ENCODE data around the gene SYN1.

DNA sequence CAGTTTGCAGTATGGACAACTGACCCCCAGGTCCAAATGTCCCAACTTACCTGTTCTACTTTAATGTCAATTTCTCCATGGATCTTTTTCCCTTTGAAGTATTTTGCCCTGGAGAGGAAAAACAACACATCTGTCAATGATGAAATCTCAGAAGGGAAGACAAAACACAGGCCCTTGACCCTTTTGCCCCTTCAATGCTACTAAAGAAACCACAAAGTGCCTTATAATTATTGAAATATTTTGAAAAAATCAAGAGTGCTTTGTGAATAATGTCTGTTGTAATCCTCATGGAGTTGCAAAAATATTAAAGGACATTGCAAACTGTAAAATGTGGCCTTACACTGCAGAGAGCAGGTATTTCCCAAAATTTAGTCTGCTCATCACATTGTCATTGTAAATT is 12.6 kb downstream of the SYN1 start:
- no peak for TF ChIP-seq FOXM1 (IDR thresholded peaks at IDR 0.05; ENCODE audit: borderline replicate concordance, low read depth)
- TF ChIP-seq EP300 (IDR thresholded peaks at IDR 0.05; ENCODE audit: borderline replicate concordance) = no peak
- no peak for TF ChIP-seq RAD21 (IDR thresholded peaks at IDR 0.05; ENCODE audit: low read depth)
- TF ChIP-seq, protein P1, sequence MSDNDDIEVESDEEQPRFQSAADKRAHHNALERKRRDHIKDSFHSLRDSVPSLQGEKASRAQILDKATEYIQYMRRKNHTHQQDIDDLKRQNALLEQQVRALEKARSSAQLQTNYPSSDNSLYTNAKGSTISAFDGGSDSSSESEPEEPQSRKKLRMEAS (IDR thresholded peaks at IDR 0.05) = no peak
- TF ChIP-seq TEAD4 (IDR thresholded peaks at IDR 0.05) = no peak
- TF ChIP-seq, protein P2, sequence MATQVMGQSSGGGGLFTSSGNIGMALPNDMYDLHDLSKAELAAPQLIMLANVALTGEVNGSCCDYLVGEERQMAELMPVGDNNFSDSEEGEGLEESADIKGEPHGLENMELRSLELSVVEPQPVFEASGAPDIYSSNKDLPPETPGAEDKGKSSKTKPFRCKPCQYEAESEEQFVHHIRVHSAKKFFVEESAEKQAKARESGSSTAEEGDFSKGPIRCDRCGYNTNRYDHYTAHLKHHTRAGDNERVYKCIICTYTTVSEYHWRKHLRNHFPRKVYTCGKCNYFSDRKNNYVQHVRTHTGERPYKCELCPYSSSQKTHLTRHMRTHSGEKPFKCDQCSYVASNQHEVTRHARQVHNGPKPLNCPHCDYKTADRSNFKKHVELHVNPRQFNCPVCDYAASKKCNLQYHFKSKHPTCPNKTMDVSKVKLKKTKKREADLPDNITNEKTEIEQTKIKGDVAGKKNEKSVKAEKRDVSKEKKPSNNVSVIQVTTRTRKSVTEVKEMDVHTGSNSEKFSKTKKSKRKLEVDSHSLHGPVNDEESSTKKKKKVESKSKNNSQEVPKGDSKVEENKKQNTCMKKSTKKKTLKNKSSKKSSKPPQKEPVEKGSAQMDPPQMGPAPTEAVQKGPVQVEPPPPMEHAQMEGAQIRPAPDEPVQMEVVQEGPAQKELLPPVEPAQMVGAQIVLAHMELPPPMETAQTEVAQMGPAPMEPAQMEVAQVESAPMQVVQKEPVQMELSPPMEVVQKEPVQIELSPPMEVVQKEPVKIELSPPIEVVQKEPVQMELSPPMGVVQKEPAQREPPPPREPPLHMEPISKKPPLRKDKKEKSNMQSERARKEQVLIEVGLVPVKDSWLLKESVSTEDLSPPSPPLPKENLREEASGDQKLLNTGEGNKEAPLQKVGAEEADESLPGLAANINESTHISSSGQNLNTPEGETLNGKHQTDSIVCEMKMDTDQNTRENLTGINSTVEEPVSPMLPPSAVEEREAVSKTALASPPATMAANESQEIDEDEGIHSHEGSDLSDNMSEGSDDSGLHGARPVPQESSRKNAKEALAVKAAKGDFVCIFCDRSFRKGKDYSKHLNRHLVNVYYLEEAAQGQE (IDR thresholded peaks at IDR 0.05; ENCODE audit: low read depth) = no peak
- TF ChIP-seq YY1 (IDR thresholded peaks at IDR 0.05; ENCODE audit: low read depth) = no peak
- no peak for TF ChIP-seq CREB1 (IDR thresholded peaks at IDR 0.05; ENCODE audit: low read depth)
- TF ChIP-seq TAF1 (IDR thresholded peaks at IDR 0.05; ENCODE audit: low read depth) = no peak
- TF ChIP-seq, protein P3, sequence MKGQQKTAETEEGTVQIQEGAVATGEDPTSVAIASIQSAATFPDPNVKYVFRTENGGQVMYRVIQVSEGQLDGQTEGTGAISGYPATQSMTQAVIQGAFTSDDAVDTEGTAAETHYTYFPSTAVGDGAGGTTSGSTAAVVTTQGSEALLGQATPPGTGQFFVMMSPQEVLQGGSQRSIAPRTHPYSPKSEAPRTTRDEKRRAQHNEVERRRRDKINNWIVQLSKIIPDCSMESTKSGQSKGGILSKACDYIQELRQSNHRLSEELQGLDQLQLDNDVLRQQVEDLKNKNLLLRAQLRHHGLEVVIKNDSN (IDR thresholded peaks at IDR 0.05) = no peak
- no peak for TF ChIP-seq TCF12 (IDR thresholded peaks at IDR 0.05; ENCODE audit: low read depth)

All from Ishikawa (cell line).